Fibroblast of the conjunctiva (primary cell): Measurements from ENCODE around the gene FJX1.

ENCODE experiments used
- DNase-seq: peaks from one replicate; pipeline ENCODE4 v3.0.0-alpha.2; 2010; ENCODE audit warnings: low read depth

The FJX1 gene

DNA sequence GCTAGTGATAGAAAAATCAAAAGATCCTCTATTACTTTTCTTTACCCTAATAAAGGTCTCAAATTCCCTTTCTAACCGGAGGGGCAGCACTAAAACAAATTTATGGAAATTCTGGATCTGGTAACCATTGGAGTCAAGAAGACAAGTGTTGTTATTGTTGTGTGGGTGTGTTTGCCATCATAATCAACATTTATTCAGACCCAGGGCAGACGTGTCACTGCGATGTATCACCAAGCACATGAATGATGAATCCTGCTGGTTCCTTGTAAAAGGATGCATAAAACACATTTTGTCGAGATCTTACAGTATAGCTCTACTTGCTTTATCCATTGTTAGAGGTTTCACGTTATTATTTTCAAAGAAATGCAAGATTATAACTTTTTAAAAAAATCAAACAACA is 12.1 kb upstream of the FJX1 start:
- DNase-seq, result no peak

- DNase-seq, result no peak
These were observed 9.8 kb upstream of the FJX1 start for GRCh38 chr11:35608502-35608901.

DNA sequence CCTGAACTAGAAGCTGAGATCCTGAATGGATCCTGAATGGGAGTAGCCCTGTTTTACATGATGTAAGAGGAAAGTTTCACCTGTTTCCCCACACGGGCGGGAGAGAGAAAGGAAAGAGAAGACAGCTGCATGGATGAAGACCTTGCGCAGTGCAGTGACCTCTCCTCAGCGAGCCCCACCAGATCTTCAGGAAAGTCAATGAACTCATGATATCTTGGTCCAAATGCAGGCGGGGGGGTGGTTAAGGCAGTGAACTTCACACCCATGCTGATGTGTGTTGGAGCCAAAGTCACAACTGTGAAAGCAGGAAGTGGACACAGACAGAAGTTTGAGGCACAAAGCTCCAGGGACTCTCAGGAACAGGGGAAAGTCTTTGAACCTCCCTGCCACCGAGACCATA is 8.6 kb upstream of the FJX1 start:
- no peak for DNase-seq

- DNase-seq, result no peak
These were observed 7.6 kb upstream of the FJX1 start for GRCh38 chr11:35610631-35611030.

DNA sequence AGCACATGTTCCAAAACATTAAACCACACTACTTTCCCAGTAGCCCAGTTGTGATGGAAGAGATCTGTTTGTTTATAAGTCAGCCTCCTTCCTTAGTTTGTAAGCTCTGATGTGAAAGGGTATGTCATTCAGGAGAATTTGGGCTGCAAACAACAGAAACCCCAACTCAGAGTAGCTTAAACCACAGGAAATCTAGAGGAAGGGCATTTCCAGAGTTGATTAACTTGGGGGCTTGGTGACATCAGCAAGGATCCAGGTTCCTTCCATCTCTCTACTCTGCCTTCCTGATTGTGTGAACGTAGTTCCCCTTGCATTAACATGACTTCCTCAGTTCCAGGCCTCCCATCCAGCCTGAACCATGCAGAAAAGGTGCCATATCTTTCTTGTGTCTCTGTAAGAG is 6.5 kb upstream of the FJX1 start:
- DNase-seq, result no peak

GRCh38 chr11:35614939-35615569 is 3.2 kb upstream of the FJX1 start:
- no peak for DNase-seq

DNA sequence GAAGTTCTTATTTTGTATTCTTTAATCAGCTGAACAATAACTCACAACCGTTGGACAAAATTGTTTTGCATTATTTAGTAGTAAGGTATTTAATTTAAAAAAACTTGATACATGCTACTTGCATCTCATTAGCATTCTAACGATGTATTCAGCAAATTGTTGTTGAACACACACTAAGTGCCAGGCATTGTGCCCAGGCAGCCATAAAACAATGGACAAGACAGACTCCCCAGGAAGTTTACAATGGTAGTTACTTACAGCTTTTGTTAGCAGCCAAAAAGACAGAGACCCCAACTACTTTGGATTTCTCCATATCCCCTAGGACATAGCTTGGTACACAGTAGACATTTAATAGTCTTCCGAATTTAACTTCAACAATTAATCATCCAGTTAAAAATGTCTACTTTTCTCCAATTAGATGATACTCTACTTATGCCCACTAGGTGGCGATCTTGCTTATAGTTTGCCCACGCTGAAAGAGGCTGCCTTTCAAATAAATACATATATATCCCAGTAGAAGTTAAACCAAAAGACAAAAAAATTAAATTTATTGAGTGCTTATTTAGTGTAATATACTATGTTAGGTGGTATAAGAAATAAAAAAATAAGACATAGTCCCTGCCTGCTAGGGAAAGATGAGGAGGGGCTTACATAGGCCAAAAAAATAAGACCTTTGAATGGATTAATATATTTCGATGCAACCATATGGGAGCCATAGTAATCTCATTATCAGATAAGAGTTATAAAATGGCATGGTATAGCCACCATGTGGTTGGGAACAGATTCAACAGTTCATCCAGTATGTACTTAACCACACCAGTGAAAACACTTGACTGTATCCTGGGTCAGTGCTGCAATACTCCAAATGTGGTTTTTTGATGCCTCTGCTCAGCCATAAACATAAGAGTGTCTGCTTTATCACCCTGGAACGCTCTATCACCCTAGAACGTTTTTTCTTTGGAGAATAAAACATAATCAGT is 2.0 kb upstream of the FJX1 start:
- DNase-seq, result peak; percentile 60

- no peak for DNase-seq
These were observed 959 bp upstream of the FJX1 start for GRCh38 chr11:35617316-35617686.

- DNase-seq, result no peak
These were observed 346 bp downstream of the FJX1 start for GRCh38 chr11:35618497-35619115.

GRCh38 chr11:35619116-35619854 is 1.0 kb downstream of the FJX1 start:
- DNase-seq, result peak; percentile 12

- no peak for DNase-seq
These were observed 1.8 kb downstream of the FJX1 start for GRCh38 chr11:35619855-35620640.

DNA sequence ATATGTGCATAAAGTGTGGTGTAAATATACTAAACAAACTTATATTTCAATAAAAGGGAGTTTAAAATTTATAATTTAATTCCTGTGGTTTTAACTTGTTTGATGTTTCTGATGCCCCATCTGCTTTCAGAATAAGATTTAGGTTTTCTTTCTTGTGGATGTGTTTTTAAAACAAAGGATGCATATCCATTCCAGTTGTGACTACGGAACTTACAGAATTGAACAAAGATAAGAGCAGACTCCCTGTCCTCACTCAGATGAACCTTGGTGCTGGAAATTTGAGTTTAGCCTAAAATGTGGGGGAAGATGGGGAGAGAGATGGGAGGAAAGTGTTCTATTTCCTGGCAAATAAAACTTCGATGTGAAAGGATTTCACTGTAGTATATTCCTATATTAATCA is 2.5 kb downstream of the FJX1 start:
- DNase-seq, result no peak

- no peak for DNase-seq
These were observed 3.4 kb downstream of the FJX1 start for GRCh38 chr11:35621620-35622019.

- DNase-seq, result peak; percentile 24
These were observed 3.8 kb downstream of the FJX1 start for GRCh38 chr11:35622070-35622469.

DNA sequence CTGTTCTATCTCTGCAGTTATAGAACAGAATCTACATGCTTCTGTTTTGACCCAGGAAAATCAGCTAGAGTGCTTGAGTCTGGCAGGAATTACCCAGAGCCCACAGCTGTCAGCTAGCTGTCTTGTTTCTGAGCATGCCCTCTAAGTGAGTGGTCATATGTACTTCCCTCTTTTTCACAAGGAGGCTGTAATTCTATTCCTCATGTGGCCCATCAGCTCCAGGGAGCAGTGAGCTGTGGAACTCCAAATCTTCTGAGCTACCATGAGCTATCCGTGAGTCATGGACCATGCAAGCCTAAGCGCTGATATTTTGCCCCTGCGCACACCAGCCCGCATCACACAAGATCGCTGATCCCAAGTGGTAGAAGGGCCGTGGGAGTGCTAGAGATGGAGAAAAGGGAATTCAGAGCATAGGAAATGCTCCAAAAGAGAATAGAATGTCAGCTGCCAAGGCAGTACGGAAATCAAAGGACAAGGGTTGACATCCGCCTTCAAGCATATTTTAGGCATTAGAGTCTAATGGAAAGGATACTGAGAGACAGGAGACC is 5.4 kb downstream of the FJX1 start:
- DNase-seq, result peak; percentile 63

GRCh38 chr11:35624316-35624715 is 6.1 kb downstream of the FJX1 start:
- DNase-seq, result no peak

- no peak for DNase-seq
These were observed 6.5 kb downstream of the FJX1 start for GRCh38 chr11:35624781-35625180.

GRCh38 chr11:35626501-35626900 is 8.2 kb downstream of the FJX1 start:
- DNase-seq, result no peak

GRCh38 chr11:35629511-35629910 is 11.3 kb downstream of the FJX1 start:
- no peak for DNase-seq

DNA sequence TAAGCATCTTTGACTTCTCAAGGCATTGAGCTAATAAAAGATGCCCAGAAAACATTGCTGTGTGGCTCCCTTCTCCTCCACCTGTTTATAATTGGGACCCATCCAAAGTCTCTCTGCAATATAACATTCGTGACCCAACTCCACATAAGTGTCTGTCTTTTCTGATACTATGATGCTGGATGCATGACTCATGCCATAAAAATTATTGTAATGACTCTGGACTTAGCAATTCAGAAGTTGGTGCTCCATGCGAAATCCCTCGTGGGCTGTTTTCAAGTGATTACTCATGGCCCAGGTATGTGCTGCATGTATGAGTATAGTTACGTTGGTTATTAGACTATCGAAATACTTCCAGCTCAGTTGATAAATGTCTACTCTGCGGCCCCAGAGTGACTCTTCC is 11.7 kb downstream of the FJX1 start:
- peak; percentile 94 for DNase-seq

GRCh38 chr11:35631891-35632290 is 13.6 kb downstream of the FJX1 start:
- DNase-seq, result no peak
